ENCODE data around the gene ERCC1.
"Not testable (repeated sequence)": the region's sequence is repeated elsewhere in the genome, so short reads cannot be mapped to it uniquely, and the experiment has no call there.

Gene ERCC1

GRCh38 chr19:45424191-45425058 lies 708 bp upstream of the ERCC1 start:
- DNase-seq, result peak; percentile 78

- no peak for DNase-seq
These were observed 606 bp downstream of the ERCC1 start for GRCh38 chr19:45423033-45423588.

- no peak for DNase-seq
These were observed 1.7 kb downstream of the ERCC1 start for GRCh38 chr19:45421947-45422498.

- no peak for DNase-seq
These were observed 2.8 kb downstream of the ERCC1 start for GRCh38 chr19:45420871-45421270.

- no peak for DNase-seq
These were observed 3.4 kb downstream of the ERCC1 start for GRCh38 chr19:45420356-45420755.

GRCh38 chr19:45419895-45420294 lies 3.8 kb downstream of the ERCC1 start:
- DNase-seq, result no peak

- DNase-seq, result no peak
These were observed 4.3 kb downstream of the ERCC1 start for GRCh38 chr19:45419396-45419795.

GRCh38 chr19:45418802-45419201 lies 4.9 kb downstream of the ERCC1 start:
- DNase-seq, result no peak

- DNase-seq, result no peak
These were observed 6.6 kb downstream of the ERCC1 start for GRCh38 chr19:45417151-45417550.

GRCh38 chr19:45414468-45414867 lies 9.2 kb downstream of the ERCC1 start:
- DNase-seq, result no peak

GRCh38 chr19:45413497-45413896 lies 10.2 kb downstream of the ERCC1 start:
- DNase-seq, result no peak

- not testable (repeated sequence) for DNase-seq
These were observed 13.4 kb downstream of the ERCC1 start for GRCh38 chr19:45410330-45410729.

- DNase-seq, result no peak
These were observed 14.2 kb downstream of the ERCC1 start for GRCh38 chr19:45409557-45409920.

- no peak for DNase-seq
These were observed 14.7 kb downstream of the ERCC1 start for GRCh38 chr19:45408830-45409556.

GRCh38 chr19:45408121-45408520 lies 15.6 kb downstream of the ERCC1 start:
- no peak for DNase-seq

- DNase-seq, result not testable (repeated sequence)
These were observed 16.1 kb downstream of the ERCC1 start for GRCh38 chr19:45407585-45407984.

GRCh38 chr19:45407091-45407375 lies 16.7 kb downstream of the ERCC1 start:
- no peak for DNase-seq

- peak; percentile 93 for DNase-seq
These were observed 17.3 kb downstream of the ERCC1 start, which contains the start of gene POLR1G for GRCh38 chr19:45406226-45407090. TSS of gene POLR1G (plus strand) at chr19:45406644. CDS start at chr19:45406697, 53 bp downstream.

GRCh38 chr19:45405435-45406225 lies 18.1 kb downstream of the ERCC1 start:
- DNase-seq, result peak; percentile 91

GRCh38 chr19:45404557-45405434 lies 18.9 kb downstream of the ERCC1 start, which contains the start of gene PPP1R13L:
TSS of gene PPP1R13L (minus strand) at chr19:45405069. CDS start at chr19:45398318, 6,751 bp downstream.
- DNase-seq, result no peak
